Measurements from ENCODE around the gene ATXN8OS. TPM values are rescaled to one million over a fixed set of nuclear protein-coding genes. Genes with fewer than 3 reads are reported as not detected.

Gene ATXN8OS
- polyA plus RNA-seq, 3 donors, result not detected

DNA sequence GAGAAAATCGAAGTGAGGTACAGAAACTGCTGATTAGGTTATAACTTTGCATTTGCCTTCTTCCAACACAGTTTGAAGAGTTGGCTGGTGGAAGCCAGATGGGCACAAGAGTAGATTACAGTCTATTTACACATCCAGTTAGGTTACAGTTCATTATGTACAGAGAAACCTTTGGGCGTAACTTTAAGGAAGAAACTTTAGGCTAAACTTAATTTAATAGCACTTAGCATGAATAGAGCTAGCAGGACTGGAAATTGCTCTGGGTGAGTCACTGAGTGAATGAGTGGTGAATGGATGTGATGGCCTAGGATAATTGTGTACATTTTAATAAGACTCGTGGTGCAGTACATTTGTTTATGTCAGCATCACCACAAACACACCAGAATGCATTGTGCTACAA lies 63.5 kb downstream of the ATXN8OS start:
- Histone ChIP-seq H3K4me3 (replicated peaks in 1 of 3; ENCODE audit: low read depth in 2 of 3, low read length in 3 of 3) (no peak overlapping the region), H3K27me3 (ENCODE audit: control insufficient read depth in 2 of 2, insufficient read depth in 2 of 2, low read length in 2 of 2) (no peaks in the 10 kb centered on the region), H3K4me2 (replicated peaks; ENCODE audit: extremely low read depth, low read length, poor library complexity, severe bottlenecking) (no peak overlapping the region), H2AFZ (ENCODE audit: insufficient read depth, low read depth, low read length, poor library complexity, severe bottlenecking) (no peak overlapping the region), H4K20me1 (ENCODE audit: insufficient read depth, low read length) (no peaks in the 10 kb centered on the region), H3K9ac (ENCODE audit: insufficient read depth, low read length, poor library complexity, severe bottlenecking) (no peak overlapping the region), H3K9me3 (replicated peaks in 1 of 2; ENCODE audit: control insufficient read depth in 1 of 2, insufficient read depth in 1 of 2, low read length in 2 of 2) (peaks cover 3 to 4% of the 10 kb centered on the region in 2 donors), H3K27ac (ENCODE audit: low read depth in 1 of 2, low read length in 2 of 2) (no peak overlapping the region), H3K4me1 (ENCODE audit: control insufficient read depth in 1 of 2, insufficient read depth in 2 of 2, low read length in 2 of 2) (no peaks in the 10 kb centered on the region), H3K36me3 (replicated peaks in 1 of 2; ENCODE audit: control insufficient read depth in 1 of 2, insufficient read depth in 2 of 2, low read length in 2 of 2) (no peaks in the 10 kb centered on the region), H3K79me2 (ENCODE audit: insufficient read depth, low read length) (no peaks in the 10 kb centered on the region)
- no peak for TF ChIP-seq CTCF (IDR thresholded peaks at IDR 0.05)
- Mint-ChIP-seq H3K4me1 (no peaks in the 10 kb centered on the region), H3K4me3 (no peak overlapping the region), H3K9me3 (peaks cover 0 to 6% (median 4%) of the 10 kb centered on the region in 7 donors), H3K27ac (no peak overlapping the region), H3K36me3 (no peaks in the 10 kb centered on the region), H3K27me3 (ENCODE audit: low read depth in 3 of 3) (peaks cover 0 to 1% (median 0%) of the 10 kb centered on the region in 3 donors)
- DNase-seq, result no peak
- 80% methylated on average over 1 of the region's 3 CpGs for WGBS (ENCODE audit: insufficient coverage)
- intact Hi-C loops (cut with micrococcal nuclease), result no loop called here

DNA sequence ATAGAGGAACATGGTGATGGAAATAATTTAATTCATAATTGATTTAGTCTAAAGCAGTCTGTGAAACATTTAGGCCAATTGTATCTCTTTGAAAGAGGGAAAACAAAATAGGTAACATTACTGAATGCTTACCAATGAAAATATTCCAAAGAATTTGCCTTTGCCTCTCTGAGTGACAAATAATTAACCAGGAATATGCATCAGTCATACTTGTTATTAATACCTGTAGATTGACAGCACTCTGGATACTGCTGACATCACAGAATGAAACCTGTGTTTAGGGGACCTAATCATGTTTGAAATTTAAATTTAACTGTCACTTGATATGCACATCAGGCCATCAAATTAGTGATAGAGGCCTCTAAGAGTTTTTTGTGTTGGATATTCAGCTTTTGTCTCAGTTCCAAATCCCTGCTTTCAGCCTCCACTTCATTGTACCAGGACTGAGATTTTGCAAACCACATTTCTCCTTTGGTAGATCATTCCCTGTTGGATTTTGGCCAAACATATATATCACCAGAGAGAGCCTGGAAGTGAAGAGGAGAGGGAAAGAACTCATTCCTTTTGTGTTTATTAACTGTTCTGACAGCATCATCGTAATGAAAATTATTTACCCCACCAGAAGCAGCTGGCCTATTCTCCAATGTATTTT lies 65.4 kb downstream of the ATXN8OS start:
- H3K4me3 Mint-ChIP-seq, result no peak overlapping the region

More for the DNA sequence above, 65.4 kb downstream of the ATXN8OS start:
- Histone ChIP-seq H2AFZ (ENCODE audit: insufficient read depth, low read depth, low read length, poor library complexity, severe bottlenecking) (no peak overlapping the region), H3K9ac (ENCODE audit: insufficient read depth, low read length, poor library complexity, severe bottlenecking) (no peak overlapping the region), H3K27ac (ENCODE audit: low read depth in 1 of 2, low read length in 2 of 2) (no peak overlapping the region), H3K4me3 (replicated peaks in 1 of 3; ENCODE audit: low read depth in 2 of 3, low read length in 3 of 3) (no peak overlapping the region), H3K27me3 (ENCODE audit: control insufficient read depth in 2 of 2, insufficient read depth in 2 of 2, low read length in 2 of 2) (no peaks in the 10 kb centered on the region), H3K4me2 (replicated peaks; ENCODE audit: extremely low read depth, low read length, poor library complexity, severe bottlenecking) (no peak overlapping the region), H4K20me1 (ENCODE audit: insufficient read depth, low read length) (no peaks in the 10 kb centered on the region), H3K9me3 (replicated peaks in 1 of 2; ENCODE audit: control insufficient read depth in 1 of 2, insufficient read depth in 1 of 2, low read length in 2 of 2) (no peaks in the 10 kb centered on the region), H3K4me1 (ENCODE audit: control insufficient read depth in 1 of 2, insufficient read depth in 2 of 2, low read length in 2 of 2) (no peaks in the 10 kb centered on the region), H3K36me3 (replicated peaks in 1 of 2; ENCODE audit: control insufficient read depth in 1 of 2, insufficient read depth in 2 of 2, low read length in 2 of 2) (no peaks in the 10 kb centered on the region), H3K79me2 (ENCODE audit: insufficient read depth, low read length) (no peaks in the 10 kb centered on the region)
- intact Hi-C loops (cut with micrococcal nuclease), result no loop called here
- Mint-ChIP-seq H3K36me3 (no peaks in the 10 kb centered on the region), H3K27me3 (ENCODE audit: low read depth in 3 of 3) (no peaks in the 10 kb centered on the region), H3K4me1 (no peaks in the 10 kb centered on the region), H3K9me3 (peaks cover 0 to 10% (median 2%) of the 10 kb centered on the region in 7 donors), H3K27ac (no peak overlapping the region)
- no peak for DNase-seq
- no CpG with 5 or more reads among the region's 1 CpG for WGBS (ENCODE audit: insufficient coverage)
- TF ChIP-seq CTCF (IDR thresholded peaks at IDR 0.05), result no peak
